ENCODE data around the gene PLEKHB2.
"Not testable (repeated sequence)": the region's sequence is repeated elsewhere in the genome, so short reads cannot be mapped to it uniquely, and the experiment has no call there.

The PLEKHB2 gene

GRCh38 chr2:131143803-131144202 lies 38.7 kb downstream of the PLEKHB2 start:
- no peak for DNase-seq (ENCODE audit: low spot score)

- DNase-seq (ENCODE audit: low spot score): no peak
Measured at GRCh38 chr2:131145040-131145439, 39.9 kb downstream of the PLEKHB2 start.

- no peak for DNase-seq (ENCODE audit: low spot score)
Measured at GRCh38 chr2:131146231-131146630, 41.1 kb downstream of the PLEKHB2 start.

- no peak for DNase-seq (ENCODE audit: low spot score)
Measured at GRCh38 chr2:131146749-131147148, 41.6 kb downstream of the PLEKHB2 start.

- DNase-seq (ENCODE audit: low spot score): no peak
Measured at GRCh38 chr2:131148426-131148825, 43.3 kb downstream of the PLEKHB2 start.

- not testable (repeated sequence) for DNase-seq (ENCODE audit: low spot score)
Measured at GRCh38 chr2:131150109-131150508, 45.0 kb downstream of the PLEKHB2 start.

GRCh38 chr2:131151398-131151797 lies 46.3 kb downstream of the PLEKHB2 start:
- no peak for DNase-seq (ENCODE audit: low spot score)

- DNase-seq (ENCODE audit: low spot score): no peak
Measured at GRCh38 chr2:131152074-131152473, 46.9 kb downstream of the PLEKHB2 start.

GRCh38 chr2:131153529-131153928 lies 48.4 kb downstream of the PLEKHB2 start:
- no peak for DNase-seq (ENCODE audit: low spot score)

GRCh38 chr2:131154071-131154531 lies 49.0 kb downstream of the PLEKHB2 start:
- DNase-seq (ENCODE audit: low spot score): peak; percentile 91

- DNase-seq (ENCODE audit: low spot score): no peak
Measured at GRCh38 chr2:131154647-131155046, 49.5 kb downstream of the PLEKHB2 start.

GRCh38 chr2:131155208-131155855 lies 50.2 kb downstream of the PLEKHB2 start:
- DNase-seq (ENCODE audit: low spot score): no peak

GRCh38 chr2:131156452-131157149 lies 51.5 kb downstream of the PLEKHB2 start:
- no peak for DNase-seq (ENCODE audit: low spot score)

GRCh38 chr2:131165562-131165961 lies 60.4 kb downstream of the PLEKHB2 start:
- not testable (repeated sequence) for DNase-seq (ENCODE audit: low spot score)

GRCh38 chr2:131168538-131168937 lies 63.4 kb downstream of the PLEKHB2 start:
- DNase-seq (ENCODE audit: low spot score): no peak

- not testable (repeated sequence) for DNase-seq (ENCODE audit: low spot score)
Measured at GRCh38 chr2:131178050-131178449, 72.9 kb downstream of the PLEKHB2 start.

- not testable (repeated sequence) for DNase-seq (ENCODE audit: low spot score)
Measured at GRCh38 chr2:131178721-131179418, 73.7 kb downstream of the PLEKHB2 start.

- DNase-seq (ENCODE audit: low spot score): not testable (repeated sequence)
Measured at GRCh38 chr2:131181451-131181850, 76.3 kb downstream of the PLEKHB2 start.

- DNase-seq (ENCODE audit: low spot score): not testable (repeated sequence)
Measured at GRCh38 chr2:131193421-131193820, 88.3 kb downstream of the PLEKHB2 start.

GRCh38 chr2:131196186-131196585 lies 91.0 kb downstream of the PLEKHB2 start:
- DNase-seq (ENCODE audit: low spot score): not testable (repeated sequence)

All from HuH-7 (cell line).